ENCODE measurements around the gene CACNA1C.

DNA sequence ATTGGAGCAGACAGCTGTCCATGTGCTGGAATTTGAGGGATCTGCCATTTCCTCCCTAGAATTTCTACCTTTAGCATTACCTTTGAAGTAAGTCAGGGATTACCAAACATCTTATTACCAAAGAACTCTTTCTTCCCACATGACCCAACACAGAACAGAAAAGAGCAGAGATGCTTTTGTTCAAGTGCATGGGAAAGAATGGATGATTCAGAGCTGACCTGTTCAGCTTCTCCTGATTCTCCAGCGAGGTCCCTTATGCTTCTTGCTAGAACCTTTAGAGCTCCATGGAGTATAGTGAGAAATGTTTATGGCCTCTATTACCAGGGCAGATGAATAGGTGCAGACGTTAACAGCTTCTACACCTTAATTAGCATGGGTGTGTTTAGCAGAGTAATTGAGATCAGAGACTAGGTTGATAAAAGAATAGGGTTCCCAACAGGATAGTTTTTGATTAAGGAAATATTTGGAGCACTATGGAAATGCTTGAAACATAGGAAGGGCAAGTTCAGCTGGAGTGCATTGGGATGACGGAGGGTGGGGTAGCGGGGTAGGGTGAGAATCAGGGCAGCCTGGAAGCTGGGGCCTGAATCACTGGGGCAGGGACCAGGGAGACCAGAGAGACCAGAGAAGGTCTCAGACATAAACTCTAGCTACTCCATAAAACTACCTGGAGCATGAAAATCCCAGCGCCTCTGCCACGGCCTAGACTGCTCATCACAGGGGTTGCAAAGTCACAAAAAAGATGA is 223.7 kb downstream of the CACNA1C start:
- TF ChIP-seq, protein P1, sequence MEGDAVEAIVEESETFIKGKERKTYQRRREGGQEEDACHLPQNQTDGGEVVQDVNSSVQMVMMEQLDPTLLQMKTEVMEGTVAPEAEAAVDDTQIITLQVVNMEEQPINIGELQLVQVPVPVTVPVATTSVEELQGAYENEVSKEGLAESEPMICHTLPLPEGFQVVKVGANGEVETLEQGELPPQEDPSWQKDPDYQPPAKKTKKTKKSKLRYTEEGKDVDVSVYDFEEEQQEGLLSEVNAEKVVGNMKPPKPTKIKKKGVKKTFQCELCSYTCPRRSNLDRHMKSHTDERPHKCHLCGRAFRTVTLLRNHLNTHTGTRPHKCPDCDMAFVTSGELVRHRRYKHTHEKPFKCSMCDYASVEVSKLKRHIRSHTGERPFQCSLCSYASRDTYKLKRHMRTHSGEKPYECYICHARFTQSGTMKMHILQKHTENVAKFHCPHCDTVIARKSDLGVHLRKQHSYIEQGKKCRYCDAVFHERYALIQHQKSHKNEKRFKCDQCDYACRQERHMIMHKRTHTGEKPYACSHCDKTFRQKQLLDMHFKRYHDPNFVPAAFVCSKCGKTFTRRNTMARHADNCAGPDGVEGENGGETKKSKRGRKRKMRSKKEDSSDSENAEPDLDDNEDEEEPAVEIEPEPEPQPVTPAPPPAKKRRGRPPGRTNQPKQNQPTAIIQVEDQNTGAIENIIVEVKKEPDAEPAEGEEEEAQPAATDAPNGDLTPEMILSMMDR (IDR thresholded peaks at IDR 0.05): no peak
- TF ChIP-seq POLR2AphosphoS5 (IDR thresholded peaks at IDR 0.05): no peak
- TF ChIP-seq POLR2A (IDR thresholded peaks at IDR 0.05): no peak
